ENCODE results near the gene CCDC195.

GRCh38 chr2:224669449-224669848 is 46.7 kb downstream of the CCDC195 start:
- no peak for TF ChIP-seq POLR2A (IDR thresholded peaks at IDR 0.05; ENCODE audit: low read depth, low read length)
- TF ChIP-seq RAD21 (IDR thresholded peaks at IDR 0.05; ENCODE audit: low read length): no peak
- no peak for TF ChIP-seq CTCF (conservative IDR thresholded peaks at IDR 0.05; ENCODE audit: low read depth, low read length)
- no peak for TF ChIP-seq MAFK (IDR thresholded peaks at IDR 0.05; ENCODE audit: low read depth, low read length)
- TF ChIP-seq USF2 (IDR thresholded peaks at IDR 0.05; ENCODE audit: low read depth, low read length): no peak
- no peak for TF ChIP-seq ELK1 (IDR thresholded peaks at IDR 0.05; ENCODE audit: borderline replicate concordance, low read depth, low read length)
- no peak for TF ChIP-seq MAZ (IDR thresholded peaks at IDR 0.05; ENCODE audit: borderline replicate concordance, low read depth, low read length)

Data from IMR-90 (cell line).